Testis (tissue), 3 donors: ENCODE measurements around the gene COL15A1. TPM values are rescaled to one million over a fixed set of nuclear protein-coding genes. Genes with fewer than 3 reads are reported as not detected.
A peak's percentile ranks its signal among the peaks of the same experiment; 100 is the strongest.

ENCODE experiments used
- DNase-seq: peaks from one replicate; pipeline ENCODE4 v3.0.0-alpha.2; 2019
- H3K27ac ChIP-seq, 2 donors: fragments of 200-600 bp; sonication (generic); one replicate each; pipeline ENCODE4 v1.5.1; 2019
- H3K27me3 ChIP-seq: fragments of 200-600 bp; sonication (generic); one replicate; pipeline ENCODE4 v1.5.1; 2019
- H3K36me3 ChIP-seq: fragments of 200-600 bp; sonication (generic); one replicate; pipeline ENCODE4 v1.5.1; 2017; ENCODE audit warnings: low read depth; ENCODE audit errors: missing control alignments
- H3K4me1 ChIP-seq: fragments of 200-600 bp; sonication (generic); one replicate; pipeline ENCODE4 v1.5.1; 2019
- H3K4me3 ChIP-seq, 2 donors: fragments of 200-600 bp; sonication (generic); one replicate each; pipeline ENCODE4 v1.5.1; 2017 to 2019
- H3K9me3 ChIP-seq: fragments of 200-600 bp; sonication (generic); one replicate; pipeline ENCODE4 v1.5.1; 2017
- CTCF ChIP-seq, 3 experiments: fragments of 450-650 bp in 2 of 3; fragments of 200-600 bp in 1 of 3; sonication (generic) in 1 of 3; IDR thresholded peaks; one replicate each; pipeline ENCODE4 v1.5.1; 2016 to 2019; ENCODE audit warnings: antibody characterized with exemption in 3 of 3, mild to moderate bottlenecking in 2 of 3, moderate library complexity in 1 of 3
- POLR2A ChIP-seq: fragments of 450-650 bp; IDR thresholded peaks from one replicate; pipeline ENCODE4 v1.6.1; 2017; ENCODE audit warnings: antibody characterized with exemption, mild to moderate bottlenecking, moderate library complexity
- WGBS, 2 donors: methylation state at CpG; one replicate each; pipeline ENCODE4 v1.1.5; 2018; 5-methylcytosine and 5-hydroxymethylcytosine counted together
- intact Hi-C: fragments of 100-400 bp; cut with DNase I; formaldehyde crosslinking; loops from one replicate; pipeline ENCODE4 v1.15.1; 2023; ENCODE audit warnings: low total_unique reads
- polyA plus RNA-seq: library from polyadenylated mRNA; stranded (reverse); fragments of 350-450 nt; fragmentation: Illumina TruSeq; extraction: RNeasy Lipid Tissue Mini Kit (QIAGEN cat#74804); gene quantifications from one replicate; pipeline ENCODE4 v1.2.3, GENCODE V29; 2014; ENCODE audit warnings: low read depth, low replicate concordance; ENCODE audit not compliant: insufficient read depth
- total RNA-seq, 2 donors: library from RNA; depleted of rRNA; stranded (reverse); fragments of >200 nt; gene quantifications; one replicate each; pipeline ENCODE4 v1.2.3, GENCODE V29; 2016

COL15A1 gene
- total and polyA plus RNA-seq, 3 donors from 2014 or later = 37.2 to 55.5 (median 49.4) TPM

- Histone ChIP-seq H3K4me1 (peaks cover 20% of the 10 kb centered on the region), H3K9me3 (no peaks in the 10 kb centered on the region), H3K27me3 (no peaks in the 10 kb centered on the region), H3K27ac (no peak overlapping the region), H3K36me3 (no peaks in the 10 kb centered on the region), H3K4me3 (no peak overlapping the region)
- intact Hi-C loops = no loop called here
- 91 to 95% methylated on average over 7 of the region's 7 CpGs for WGBS, 2 donors
- peak; percentile 2 for DNase-seq
- TF ChIP-seq POLR2A = no peak
- no peak for TF ChIP-seq CTCF (IDR thresholded peaks at IDR 0.05)
These were observed 52.3 kb downstream of the COL15A1 start for GRCh38 chr9:98995971-98996504.

GRCh38 chr9:98997604-98998003 lies 53.9 kb downstream of the COL15A1 start:
- H3K4me1 ChIP-seq = peaks cover 20% of the 10 kb centered on the region
- no peak for TF ChIP-seq POLR2A
- no peak for TF ChIP-seq CTCF (IDR thresholded peaks at IDR 0.05)
- no peaks in the 10 kb centered on the region for H3K27me3 ChIP-seq
- 49 to 51% methylated on average over 3 to 4 of the region's 4 CpGs for WGBS, 2 donors
- no peaks in the 10 kb centered on the region for H3K36me3 ChIP-seq
- H3K9me3 ChIP-seq = no peaks in the 10 kb centered on the region
- intact Hi-C loops = no loop called here
- H3K4me3 ChIP-seq = no peak overlapping the region
- H3K27ac ChIP-seq = peak overlapping the region in 1 of 2 donors; percentile 4
- DNase-seq = peak; percentile 9

GRCh38 chr9:98998441-98999151 lies 54.9 kb downstream of the COL15A1 start:
- peak; percentile 83 to 89 (median 89) for TF ChIP-seq CTCF (IDR thresholded peaks at IDR 0.05)
- TF ChIP-seq POLR2A = no peak
- intact Hi-C loops = no loop called here
- Histone ChIP-seq H3K4me1 (peaks cover 20% of the 10 kb centered on the region), H3K4me3 (no peak overlapping the region), H3K27ac (peak overlapping the region in 1 of 2 donors; percentile 0), H3K9me3 (no peaks in the 10 kb centered on the region), H3K36me3 (no peaks in the 10 kb centered on the region), H3K27me3 (no peaks in the 10 kb centered on the region)
- 33 to 34% methylated on average over 15 to 19 of the region's 19 CpGs for WGBS, 2 donors
- peak; percentile 89 for DNase-seq

GRCh38 chr9:98999152-98999525 lies 55.4 kb downstream of the COL15A1 start:
- WGBS, 2 donors = 31 to 42% methylated on average over 6 of the region's 6 CpGs
- Histone ChIP-seq H3K9me3 (no peaks in the 10 kb centered on the region), H3K27ac (no peak overlapping the region), H3K4me1 (peaks cover 20% of the 10 kb centered on the region), H3K4me3 (no peak overlapping the region), H3K36me3 (no peaks in the 10 kb centered on the region), H3K27me3 (no peaks in the 10 kb centered on the region)
- TF ChIP-seq POLR2A = no peak
- TF ChIP-seq CTCF (IDR thresholded peaks at IDR 0.05) = peak in 1 of 3 experiments; percentile 26
- intact Hi-C loops = no loop called here
- peak; percentile 16 for DNase-seq
